CD4-positive, alpha-beta memory T cell (primary cell): Measurements from ENCODE around the gene CENPE. TPM values are rescaled to one million over a fixed set of nuclear protein-coding genes. Genes with fewer than 3 reads are reported as not detected.

Experiments
- CTCF ChIA-PET: fragments of 350-600 bp; sonication (Branson Sonifier 250); formaldehyde crosslinking; loops from one replicate; lab custom pipeline; 2021; ENCODE audit warnings: inconsistent platforms; ENCODE audit not compliant: partially characterized antibody; lab: Charles Lee
- POLR2A ChIA-PET: fragments of 350-600 bp; sonication (Branson Sonifier 250); formaldehyde crosslinking; loops from one replicate; lab custom pipeline; 2021; ENCODE audit not compliant: partially characterized antibody; lab: Charles Lee
- DNase-seq, 5 donors: peaks; one replicate each; pipeline versions ENCODE4 v3.0.0 to v3.0.0-alpha.2; 2020 to 2022; ENCODE audit warnings: mixed read lengths in 1 of 5
- H3K27ac ChIP-seq: one replicate; pipeline ENCODE4 v1.7.0; 2013; ENCODE audit warnings: low read depth, low read length
- H3K27me3 ChIP-seq: 2 replicates; pipeline ENCODE4 v1.7.0; 2013; ENCODE audit warnings: mild to moderate bottlenecking, low read length, moderate library complexity; ENCODE audit not compliant: insufficient read depth
- H3K36me3 ChIP-seq: 2 replicates; pipeline ENCODE4 v1.7.0; 2013; ENCODE audit warnings: mild to moderate bottlenecking, low read length, moderate library complexity; ENCODE audit not compliant: insufficient read depth
- H3K4me1 ChIP-seq: 2 replicates; pipeline ENCODE4 v1.7.0; 2013; ENCODE audit warnings: mild to moderate bottlenecking, low read length, moderate library complexity; ENCODE audit not compliant: insufficient read depth
- H3K4me3 ChIP-seq, 2 donors: one replicate each; pipeline ENCODE4 v1.7.0; 2013; ENCODE audit warnings: low read length in 2 of 2, mild to moderate bottlenecking in 1 of 2
- H3K9me3 ChIP-seq, 2 donors: one replicate each; pipeline ENCODE4 v1.7.0; 2013; ENCODE audit warnings: low read length in 2 of 2, control low read depth in 1 of 2; ENCODE audit not compliant: control insufficient read depth in 1 of 2
- H3K27ac Mint-ChIP-seq, 7 donors: one replicate each; pipeline ENCODE4 v1.8.0; 2020 to 2021; ENCODE audit warnings: mixed read lengths in 7 of 7, mild to moderate bottlenecking in 6 of 7, inconsistent platforms in 3 of 7, moderate library complexity in 3 of 7
- H3K27me3 Mint-ChIP-seq, 2 donors: one replicate each; pipeline ENCODE4 v1.8.0; 2020 to 2021; ENCODE audit warnings: mixed read lengths in 2 of 2
- H3K36me3 Mint-ChIP-seq, 2 donors: one replicate each; pipeline ENCODE4 v1.8.0; 2020 to 2021; ENCODE audit warnings: mixed read lengths in 2 of 2, inconsistent platforms in 1 of 2, mild to moderate bottlenecking in 1 of 2
- H3K4me1 Mint-ChIP-seq, 4 donors: one replicate each; pipeline ENCODE4 v1.8.0; 2020 to 2021; ENCODE audit warnings: mixed read lengths in 4 of 4, mild to moderate bottlenecking in 1 of 4
- H3K4me3 Mint-ChIP-seq, 8 donors: one replicate each; pipeline ENCODE4 v1.8.0; 2020 to 2021; ENCODE audit warnings: mixed read lengths in 8 of 8, mild to moderate bottlenecking in 7 of 8, moderate library complexity in 6 of 8, inconsistent platforms in 3 of 8
- H3K9me3 Mint-ChIP-seq, 8 donors: one replicate each; pipeline ENCODE4 v1.8.0; 2020 to 2021; ENCODE audit warnings: mixed read lengths in 8 of 8, mild to moderate bottlenecking in 5 of 8, inconsistent platforms in 3 of 8, moderate library complexity in 1 of 8
- intact Hi-C: fragments of 100-400 bp; cut with micrococcal nuclease; formaldehyde crosslinking; loops from one replicate; pipeline ENCODE4 v1.15.1; 2023
- polyA plus RNA-seq, 2 donors: library from polyadenylated mRNA; unstranded; fragments of 300-500 nt; fragmentation: Illumina TruSeq; gene quantifications; one replicate each; pipeline ENCODE4 v1.2.3, GENCODE V29; 2021
- total RNA-seq, 2 experiments: library from RNA; stranded (reverse); gene quantifications; one replicate each; pipeline ENCODE4 v1.2.3, GENCODE V29; 2021

Gene CENPE
- total and polyA plus RNA-seq, 4 experiments from 2014 or later: 0.67 to 1.5 (median 0.77) TPM; not detected in 1

- intact Hi-C loops: no loop called here
- ChIA-PET CTCF (no interaction called here), POLR2A (no interaction called here)
- Histone ChIP-seq H3K27me3 (no peaks in the 10 kb centered on the region), H3K4me3 (no peak overlapping the region), H3K4me1 (no peaks in the 10 kb centered on the region), H3K9me3 (no peaks in the 10 kb centered on the region), H3K27ac (no peak overlapping the region), H3K36me3 (no peaks in the 10 kb centered on the region)
- Mint-ChIP-seq H3K36me3 (no peaks in the 10 kb centered on the region), H3K9me3 (no peaks in the 10 kb centered on the region), H3K27me3 (no peaks in the 10 kb centered on the region), H3K4me3 (no peak overlapping the region), H3K27ac (no peak overlapping the region), H3K4me1 (peaks cover 0 to 5% (median 2%) of the 10 kb centered on the region in 4 donors)
- no peak for DNase-seq
Observed at GRCh38 chr4:103162176-103162575, 36.0 kb downstream of the CENPE start.

DNA sequence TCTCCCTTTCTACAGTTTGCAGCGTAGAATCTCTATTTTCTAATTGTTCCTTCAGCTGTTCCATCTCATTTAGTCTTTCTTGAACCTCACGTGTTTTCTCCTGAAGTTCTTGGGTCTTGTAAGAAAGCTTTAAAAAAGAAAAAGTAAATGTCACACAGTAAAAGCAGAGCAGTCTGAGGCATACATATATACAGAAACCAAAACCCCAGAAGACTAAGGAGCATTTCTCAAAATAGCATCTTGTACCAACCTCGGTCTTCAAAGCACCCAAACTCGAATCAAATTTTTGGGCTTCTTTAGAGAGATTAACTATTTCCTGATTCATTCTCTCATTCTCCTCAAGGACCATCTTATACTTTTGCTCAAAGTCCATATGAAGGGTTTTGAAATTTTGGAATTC is 39.4 kb downstream of the CENPE start:
- no peaks in the 10 kb centered on the region for H3K27me3 ChIP-seq
- H3K4me3 ChIP-seq: no peak overlapping the region
- DNase-seq: no peak
- H3K36me3 ChIP-seq: no peaks in the 10 kb centered on the region
- Mint-ChIP-seq H3K27ac (peak overlapping the region in 1 of 7 donors; percentile 9), H3K4me1 (peaks cover 0 to 5% (median 2%) of the 10 kb centered on the region in 4 donors), H3K36me3 (peaks cover 0 to 3% of the 10 kb centered on the region in 2 donors), H3K4me3 (peak overlapping the region in 1 of 8 donors; percentile 20), H3K9me3 (no peaks in the 10 kb centered on the region), H3K27me3 (no peaks in the 10 kb centered on the region)
- CTCF ChIA-PET: no interaction called here
- H3K4me1 ChIP-seq: no peaks in the 10 kb centered on the region
- intact Hi-C loops: loop anchor here (10.0 kb wide), 1 partner anchor 56 kb away; no protein-coding TSS in a partner anchor
- H3K27ac ChIP-seq: no peak overlapping the region
- POLR2A ChIA-PET: no interaction called here
- H3K9me3 ChIP-seq: no peaks in the 10 kb centered on the region

GRCh38 chr4:103156106-103156505 is 42.0 kb downstream of the CENPE start:
- ChIA-PET POLR2A (no interaction called here), CTCF (interaction anchor here (0.7 kb wide), 1 partner anchor 13 kb away, joined by 3 read pairs; no protein-coding TSS in a partner anchor)
- peaks cover 0 to 5% (median 2%) of the 10 kb centered on the region in 4 donors for H3K4me1 Mint-ChIP-seq
- H3K9me3 Mint-ChIP-seq: peaks cover 0 to 1% (median 0%) of the 10 kb centered on the region in 8 donors
- H3K27ac ChIP-seq: no peak overlapping the region
- intact Hi-C loops: loop anchor here (10.0 kb wide), 1 partner anchor 59 kb away; no protein-coding TSS in a partner anchor
- H3K36me3 ChIP-seq: no peaks in the 10 kb centered on the region
- no peaks in the 10 kb centered on the region for H3K9me3 ChIP-seq
- no peak overlapping the region for H3K4me3 ChIP-seq
- no peaks in the 10 kb centered on the region for H3K4me1 ChIP-seq
- H3K27me3 ChIP-seq: no peaks in the 10 kb centered on the region
- H3K27ac Mint-ChIP-seq: no peak overlapping the region
- no peak for DNase-seq
- peaks cover 0 to 3% of the 10 kb centered on the region in 2 donors for H3K36me3 Mint-ChIP-seq
- no peaks in the 10 kb centered on the region for H3K27me3 Mint-ChIP-seq
- no peak overlapping the region for H3K4me3 Mint-ChIP-seq

DNA sequence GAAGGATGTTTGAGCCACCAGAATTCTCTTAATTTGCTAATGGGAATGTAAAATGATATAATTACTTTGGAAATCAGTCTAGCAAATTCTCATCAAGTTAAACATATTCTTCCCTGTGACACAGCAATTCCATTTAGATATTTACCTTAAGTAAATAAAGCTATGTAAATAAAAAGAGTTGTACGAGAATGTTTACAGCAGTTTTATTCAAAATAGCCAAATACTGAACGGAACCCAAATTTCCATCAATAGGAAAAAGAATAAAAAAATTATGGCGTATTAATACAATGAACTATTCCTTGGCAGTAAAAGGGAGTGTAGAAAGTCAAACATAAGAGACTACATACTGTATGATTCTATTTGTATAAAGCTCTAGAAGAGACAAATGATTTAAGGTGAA is 45.8 kb downstream of the CENPE start:
- POLR2A ChIA-PET: no interaction called here

DNA sequence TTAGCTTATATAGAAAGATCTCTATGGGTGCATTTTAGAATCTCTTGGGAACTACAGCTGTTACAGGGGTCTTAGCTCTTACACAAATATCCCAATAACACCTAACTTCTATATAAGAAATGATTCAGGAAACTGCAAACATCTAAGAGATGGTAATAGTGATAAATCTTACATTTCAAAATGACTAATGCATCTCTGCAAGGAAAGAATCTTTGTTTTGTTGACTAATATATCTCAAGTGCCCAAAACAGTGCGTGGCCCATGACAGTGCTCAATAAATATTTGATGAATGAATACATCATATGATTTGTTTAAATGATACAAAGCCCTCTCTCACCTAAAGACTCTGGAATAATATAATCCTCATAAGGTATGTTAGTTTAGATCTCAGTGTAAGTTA is 47.5 kb downstream of the CENPE start:
- Histone ChIP-seq H3K4me1 (no peaks in the 10 kb centered on the region), H3K4me3 (no peak overlapping the region), H3K27ac (no peak overlapping the region), H3K9me3 (no peaks in the 10 kb centered on the region), H3K27me3 (no peaks in the 10 kb centered on the region), H3K36me3 (no peaks in the 10 kb centered on the region)
- intact Hi-C loops: loop anchor here (10.0 kb wide), 1 partner anchor 64 kb away; no protein-coding TSS in a partner anchor
- DNase-seq: no peak
- Mint-ChIP-seq H3K4me3 (no peak overlapping the region), H3K4me1 (peaks cover 0 to 1% (median 0%) of the 10 kb centered on the region in 4 donors), H3K9me3 (peaks cover 0 to 5% (median 1%) of the 10 kb centered on the region in 8 donors), H3K27ac (no peak overlapping the region), H3K36me3 (peaks cover 0 to 8% of the 10 kb centered on the region in 2 donors), H3K27me3 (no peaks in the 10 kb centered on the region)
- CTCF ChIA-PET: no interaction called here
- POLR2A ChIA-PET: no interaction called here

More for the DNA sequence above, 45.8 kb downstream of the CENPE start:
- H3K4me3 ChIP-seq: no peak overlapping the region
- H3K27me3 ChIP-seq: no peaks in the 10 kb centered on the region
- Mint-ChIP-seq H3K27ac (no peak overlapping the region), H3K4me3 (no peak overlapping the region), H3K4me1 (peaks cover 0 to 1% (median 0%) of the 10 kb centered on the region in 4 donors), H3K27me3 (no peaks in the 10 kb centered on the region), H3K9me3 (peaks cover 0 to 1% (median 0%) of the 10 kb centered on the region in 8 donors), H3K36me3 (peaks cover 0 to 11% of the 10 kb centered on the region in 2 donors)
- intact Hi-C loops: loop anchor here (10.0 kb wide), 1 partner anchor 62 kb away; no protein-coding TSS in a partner anchor
- no peak for DNase-seq
- CTCF ChIA-PET: no interaction called here
- no peaks in the 10 kb centered on the region for H3K4me1 ChIP-seq
- H3K27ac ChIP-seq: no peak overlapping the region
- no peaks in the 10 kb centered on the region for H3K9me3 ChIP-seq
- H3K36me3 ChIP-seq: no peaks in the 10 kb centered on the region

GRCh38 chr4:103144926-103145325 is 53.2 kb downstream of the CENPE start:
- ChIA-PET POLR2A (no interaction called here), CTCF (no interaction called here)
- no peak for DNase-seq
- H3K9me3 ChIP-seq: no peaks in the 10 kb centered on the region
- H3K4me3 ChIP-seq: no peak overlapping the region
- intact Hi-C loops: no loop called here
- H3K36me3 ChIP-seq: no peaks in the 10 kb centered on the region
- Mint-ChIP-seq H3K27me3 (no peaks in the 10 kb centered on the region), H3K36me3 (peaks cover 0 to 14% of the 10 kb centered on the region in 2 donors), H3K4me3 (no peak overlapping the region), H3K27ac (peak overlapping the region in 1 of 7 donors; percentile 64), H3K9me3 (peaks cover 0 to 5% (median 1%) of the 10 kb centered on the region in 8 donors), H3K4me1 (peaks cover 0 to 2% (median under 1%) of the 10 kb centered on the region in 4 donors)
- H3K4me1 ChIP-seq: no peaks in the 10 kb centered on the region
- H3K27ac ChIP-seq: no peak overlapping the region
- no peaks in the 10 kb centered on the region for H3K27me3 ChIP-seq

DNA sequence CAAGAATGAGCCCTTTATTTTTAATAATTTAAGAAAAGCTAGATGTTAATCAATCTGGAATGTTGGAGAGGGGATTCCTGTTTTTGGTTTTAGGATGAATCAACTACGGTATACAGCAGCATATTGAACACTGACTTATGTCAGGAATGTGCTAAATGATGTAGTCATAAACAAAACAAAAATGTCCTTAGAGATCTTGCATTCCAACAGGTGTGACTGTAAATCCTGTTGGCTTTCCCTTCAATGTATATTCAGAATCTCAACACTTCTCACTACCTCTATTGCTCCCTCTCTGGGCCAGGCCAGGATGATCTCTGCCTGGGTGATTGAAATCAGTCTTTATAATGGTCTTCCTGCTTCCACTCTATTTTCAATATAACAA is 60.7 kb downstream of the CENPE start:
- H3K9me3 Mint-ChIP-seq: peaks cover 0 to 2% (median 0%) of the 10 kb centered on the region in 8 donors
- Histone ChIP-seq H3K27ac (no peak overlapping the region), H3K9me3 (no peaks in the 10 kb centered on the region), H3K36me3 (no peaks in the 10 kb centered on the region), H3K4me1 (peaks cover 13% of the 10 kb centered on the region), H3K27me3 (no peaks in the 10 kb centered on the region), H3K4me3 (no peak overlapping the region)
- H3K27ac Mint-ChIP-seq: peak overlapping the region in 3 of 7 donors; percentile 1 to 76 (median 29)
- H3K4me1 Mint-ChIP-seq: peaks cover 7 to 15% (median 10%) of the 10 kb centered on the region in 4 donors
- no peak for DNase-seq
- POLR2A ChIA-PET: no interaction called here
- H3K4me3 Mint-ChIP-seq: no peak overlapping the region
- no peaks in the 10 kb centered on the region for H3K27me3 Mint-ChIP-seq
- H3K36me3 Mint-ChIP-seq: no peaks in the 10 kb centered on the region
- CTCF ChIA-PET: interaction anchor here (1.1 kb wide), 1 partner anchor 12 kb away, joined by 3 read pairs; no protein-coding TSS in a partner anchor
- intact Hi-C loops: no loop called here
